ENCODE data around the gene PARD3. TPM values are rescaled to one million over a fixed set of nuclear protein-coding genes. Genes with fewer than 3 reads are reported as not detected.

Gene PARD3
- total RNA-seq, 4 donors from 2014 or later, result 42.6 to 63.6 (median 55.2) TPM

- peak overlapping the region; percentile 46 to 96 (median 66) for H3K4me3 ChIP-seq
- H3K27ac ChIP-seq, result peak overlapping the region; percentile 52 to 96 (median 72)
- H3K36me3 ChIP-seq, result no peaks in the 10 kb centered on the region
- WGBS, 2 donors, result 0 to 3% methylated on average over 24 of the region's 24 CpGs
- no peaks in the 10 kb centered on the region for H3K27me3 ChIP-seq
- H3K4me1 ChIP-seq, result peaks cover 0 to 45% (median 19%) of the 10 kb centered on the region in 4 donors
- DNase-seq (ENCODE audit: low spot score in 2 of 2), result no peak
- TF ChIP-seq CTCF (IDR thresholded peaks at IDR 0.05) (no peak), EP300 (IDR thresholded peaks at IDR 0.05) (no peak), POLR2A (IDR thresholded peaks at IDR 0.05) (no peak)
- no peaks in the 10 kb centered on the region for H3K9me3 ChIP-seq
Observed at GRCh38 chr10:34816085-34816496, 995 bp upstream of the PARD3 start.

- no peak for DNase-seq (ENCODE audit: low spot score in 2 of 2)
- Histone ChIP-seq H3K4me3 (peak overlapping the region; percentile 66 to 96 (median 74)), H3K27me3 (no peaks in the 10 kb centered on the region), H3K4me1 (peaks cover 0 to 56% (median 24%) of the 10 kb centered on the region in 4 donors), H3K27ac (peak overlapping the region; percentile 75 to 96 (median 90)), H3K9me3 (no peaks in the 10 kb centered on the region), H3K36me3 (no peaks in the 10 kb centered on the region)
- TF ChIP-seq CTCF (IDR thresholded peaks at IDR 0.05) (no peak), POLR2A (IDR thresholded peaks at IDR 0.05) (no peak), EP300 (IDR thresholded peaks at IDR 0.05) (no peak)
- 0% methylated on average over 6 to 26 of the region's 45 CpGs for WGBS, 2 donors
Observed at GRCh38 chr10:34814913-34815184, 247 bp downstream of the PARD3 start.

- TF ChIP-seq POLR2A (IDR thresholded peaks at IDR 0.05) (no peak), CTCF (IDR thresholded peaks at IDR 0.05) (peak in 1 of 5 experiments; percentile 13)
- Histone ChIP-seq H3K9me3 (no peaks in the 10 kb centered on the region), H3K4me1 (peaks cover 0 to 61% (median 25%) of the 10 kb centered on the region in 4 donors), H3K4me3 (peak overlapping the region; percentile 66 to 96 (median 74)), H3K27me3 (no peaks in the 10 kb centered on the region), H3K27ac (peak overlapping the region; percentile 75 to 96 (median 90)), H3K36me3 (no peaks in the 10 kb centered on the region)
- DNase-seq (ENCODE audit: low spot score in 2 of 2), result no peak
- WGBS, 2 donors, result 0 to 3% methylated on average over 28 to 32 of the region's 77 CpGs
Observed at GRCh38 chr10:34814223-34814912, 728 bp downstream of the PARD3 start.

- H3K4me1 ChIP-seq, result peaks cover 0 to 67% (median 28%) of the 10 kb centered on the region in 4 donors
- peak overlapping the region; percentile 66 to 96 (median 74) for H3K4me3 ChIP-seq
- 8 to 12% methylated on average over 19 of the region's 19 CpGs for WGBS, 2 donors
- H3K27me3 ChIP-seq, result no peaks in the 10 kb centered on the region
- H3K27ac ChIP-seq, result peak overlapping the region; percentile 75 to 96 (median 90)
- TF ChIP-seq CTCF (IDR thresholded peaks at IDR 0.05) (no peak), EP300 (IDR thresholded peaks at IDR 0.05) (peak in 1 of 2 donors; percentile 44)
- H3K36me3 ChIP-seq, result no peaks in the 10 kb centered on the region
- DNase-seq (ENCODE audit: low spot score in 2 of 2), result no peak
- no peaks in the 10 kb centered on the region for H3K9me3 ChIP-seq
Observed at GRCh38 chr10:34813626-34814222, 1.4 kb downstream of the PARD3 start.

GRCh38 chr10:34812771-34813170 is 2.3 kb downstream of the PARD3 start:
- Histone ChIP-seq H3K4me3 (no peak overlapping the region), H3K9me3 (no peaks in the 10 kb centered on the region), H3K4me1 (peaks cover 0 to 77% (median 30%) of the 10 kb centered on the region in 4 donors), H3K36me3 (no peaks in the 10 kb centered on the region), H3K27ac (peak overlapping the region in 2 of 4 donors; percentile 47 to 50), H3K27me3 (no peaks in the 10 kb centered on the region)
- TF ChIP-seq POLR2A (IDR thresholded peaks at IDR 0.05), result no peak
- no peak for TF ChIP-seq CTCF (IDR thresholded peaks at IDR 0.05)
- no peak for TF ChIP-seq EP300 (IDR thresholded peaks at IDR 0.05)
- DNase-seq (ENCODE audit: low spot score in 2 of 2), result no peak
- 67% methylated on average over 5 of the region's 5 CpGs for WGBS, 2 donors
